HG02943 (cell line): ENCODE measurements around the gene PARM1.

ENCODE experiments used
- ATAC-seq: cut with Tn5 transposase; IDR thresholded peaks from one replicate; pipeline ENCODE4 v1.9.1; 2021; ENCODE audit warnings: mild to moderate bottlenecking, low read depth, moderate library complexity; ENCODE audit not compliant: unreplicated experiment

PARM1 gene

DNA sequence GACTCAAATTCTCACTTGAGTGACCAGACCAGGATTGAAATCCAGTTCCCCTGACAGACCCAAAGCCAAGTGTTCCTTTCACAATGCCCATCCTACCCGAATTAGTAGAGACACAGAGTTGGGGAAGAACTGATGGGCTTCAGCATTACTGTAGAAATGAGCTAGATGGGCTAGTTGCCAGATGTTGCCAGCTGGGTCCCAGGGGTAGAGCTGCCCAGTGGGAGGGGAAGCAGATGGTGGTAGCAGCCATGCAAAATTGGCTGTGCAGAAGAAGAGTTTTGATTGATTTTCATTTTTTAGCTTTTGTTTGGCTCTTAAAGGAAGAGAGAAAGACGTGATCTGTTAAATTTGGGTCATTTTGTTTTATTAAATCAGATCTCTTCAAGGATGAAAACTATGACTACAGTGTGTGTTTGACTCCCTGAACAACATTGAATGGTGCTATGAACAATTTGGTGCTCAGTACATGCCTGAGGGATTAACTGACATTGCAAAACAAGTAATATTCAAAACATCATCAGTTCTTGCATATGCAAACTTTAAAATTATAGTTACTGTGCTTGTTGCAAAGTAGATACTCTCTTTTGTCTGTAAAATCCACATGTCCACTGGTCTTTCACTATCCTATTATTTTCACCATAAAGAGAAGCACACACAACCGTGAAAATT lies 86.0 kb downstream of the PARM1 start:
- no peak for ATAC-seq

DNA sequence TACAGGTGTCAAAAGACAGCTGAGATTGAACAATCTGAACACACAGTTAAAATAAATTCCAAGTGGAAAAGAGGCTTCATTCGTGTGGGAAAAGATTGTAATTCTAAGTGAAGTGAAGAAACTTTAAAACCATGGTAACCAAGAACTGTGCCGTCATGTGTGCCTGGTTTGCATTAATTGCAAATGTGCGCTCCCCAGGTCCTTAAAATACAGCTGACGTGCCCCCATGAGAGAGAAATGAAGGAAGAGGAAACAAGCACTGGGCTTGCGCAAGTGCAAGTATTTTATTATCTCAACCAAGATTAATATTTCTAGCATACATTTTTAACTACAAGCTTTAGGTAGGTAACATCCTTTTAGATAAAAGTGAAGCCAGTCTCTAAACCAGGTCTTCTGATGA lies 92.5 kb downstream of the PARM1 start:
- no peak for ATAC-seq

DNA sequence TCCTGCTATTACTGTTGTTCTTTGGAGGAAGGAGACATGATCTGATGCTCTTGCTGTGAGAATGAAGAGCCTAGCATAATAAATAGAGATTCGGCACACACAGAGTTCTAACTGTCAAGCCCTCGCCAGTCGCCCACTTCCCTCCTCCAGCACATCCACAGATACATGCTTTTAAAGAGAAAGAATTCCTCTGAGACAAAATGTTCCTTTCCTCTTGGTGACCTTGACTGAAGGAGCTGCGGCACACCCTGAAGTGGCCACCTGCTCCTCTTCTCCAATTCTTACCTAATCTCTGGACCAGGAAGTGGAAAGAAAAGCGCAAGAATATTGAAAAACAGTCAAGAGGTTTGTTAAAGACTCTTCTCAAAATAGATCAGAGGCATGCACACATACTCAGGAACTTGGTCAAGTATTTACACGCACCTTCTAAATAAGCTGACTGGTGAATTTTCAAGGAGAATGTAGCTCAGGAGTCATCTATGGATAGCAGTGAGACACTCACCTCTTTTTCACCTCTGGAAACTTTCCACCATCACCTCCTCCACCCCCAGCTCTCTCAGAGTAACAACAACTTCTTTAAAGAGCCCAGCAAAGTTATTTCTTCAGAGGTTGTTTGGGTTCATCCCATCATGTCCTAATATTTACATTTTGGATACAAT lies 95.4 kb downstream of the PARM1 start:
- no peak for ATAC-seq

DNA sequence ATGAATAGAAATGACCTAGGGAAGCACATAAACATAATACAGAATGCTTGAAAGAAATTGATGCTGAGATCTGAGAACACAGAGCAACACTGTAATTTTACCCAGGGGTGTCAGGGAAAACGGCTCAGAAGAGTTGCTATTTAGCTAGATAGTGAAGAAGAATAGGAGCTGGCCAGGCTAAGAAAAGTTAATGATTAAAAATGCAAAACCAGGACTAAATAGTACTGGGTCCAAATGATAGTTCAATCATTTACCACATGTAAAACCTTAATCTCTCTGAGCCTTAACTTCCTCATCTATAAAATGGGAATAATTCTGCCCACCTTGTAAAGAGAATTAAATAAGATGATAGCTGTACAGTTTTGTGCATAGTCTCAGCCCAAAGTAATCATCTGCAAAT lies 97.1 kb downstream of the PARM1 start:
- no peak for ATAC-seq

DNA sequence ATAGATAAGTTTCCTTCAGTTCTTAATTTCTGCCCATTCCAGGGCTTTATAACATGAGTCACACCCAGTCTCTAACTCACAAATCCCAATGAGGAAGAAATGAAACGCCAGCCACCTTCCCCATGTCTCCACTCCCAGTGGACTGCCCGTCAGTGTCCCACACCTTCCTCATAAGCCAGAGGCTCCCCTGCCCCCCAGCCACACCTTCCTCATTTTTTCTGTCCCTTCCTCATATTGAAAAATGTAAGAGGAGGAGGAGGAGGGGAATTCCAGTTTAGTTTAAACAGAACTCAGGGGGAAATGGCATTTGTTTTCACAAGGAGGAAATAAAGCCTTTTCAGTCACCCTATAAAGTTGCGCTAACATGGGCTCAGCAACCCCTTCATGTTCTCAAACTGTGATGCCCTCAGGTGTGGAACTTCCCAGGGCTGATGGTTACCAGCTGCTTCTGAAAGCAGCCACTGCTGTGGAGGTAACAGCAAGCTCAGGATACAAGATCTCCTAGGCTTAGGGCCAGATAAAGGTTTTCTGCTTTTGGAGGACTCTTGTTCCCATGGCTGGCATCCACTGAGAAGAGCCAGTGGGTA lies 97.8 kb downstream of the PARM1 start:
- ATAC-seq = no peak

DNA sequence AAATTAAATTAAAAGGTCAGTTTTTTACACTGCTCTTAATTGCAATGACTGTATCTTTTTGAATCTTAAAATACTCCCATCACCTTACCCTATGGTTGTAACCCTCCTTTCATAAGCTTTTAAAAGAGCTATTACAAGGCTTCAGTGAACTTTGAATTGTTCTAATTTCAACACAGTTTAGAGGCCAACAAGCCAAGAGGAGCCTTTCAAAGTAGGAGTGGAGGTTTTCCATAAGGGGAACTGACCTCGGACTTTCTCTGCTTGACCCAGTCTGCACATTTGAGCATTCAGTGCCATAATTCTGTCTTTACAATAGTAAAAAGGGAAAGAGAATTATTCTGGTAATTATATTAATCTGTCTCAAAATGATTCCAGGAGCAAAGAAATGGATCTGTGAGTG lies 98.9 kb downstream of the PARM1 start:
- ATAC-seq = no peak

DNA sequence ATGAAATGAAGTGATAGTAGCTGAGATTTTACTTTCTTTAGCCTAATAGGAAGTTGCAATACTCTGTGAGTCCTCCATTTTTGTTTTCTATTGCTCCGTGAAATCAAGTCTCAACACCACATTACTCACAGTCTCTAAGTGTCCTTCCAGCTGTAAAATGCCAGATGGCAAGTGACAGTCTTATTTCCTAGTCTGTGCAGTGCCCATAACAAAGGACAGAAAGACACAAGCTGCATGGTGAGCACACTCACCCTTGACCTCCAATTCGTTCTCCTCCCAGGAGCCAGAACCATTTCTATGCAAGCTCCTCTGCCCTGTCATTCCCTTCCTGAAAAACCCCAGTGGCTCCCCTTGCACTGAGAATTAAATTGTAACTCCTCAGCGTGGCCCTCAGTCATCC lies 101.6 kb downstream of the PARM1 start:
- ATAC-seq = no peak

DNA sequence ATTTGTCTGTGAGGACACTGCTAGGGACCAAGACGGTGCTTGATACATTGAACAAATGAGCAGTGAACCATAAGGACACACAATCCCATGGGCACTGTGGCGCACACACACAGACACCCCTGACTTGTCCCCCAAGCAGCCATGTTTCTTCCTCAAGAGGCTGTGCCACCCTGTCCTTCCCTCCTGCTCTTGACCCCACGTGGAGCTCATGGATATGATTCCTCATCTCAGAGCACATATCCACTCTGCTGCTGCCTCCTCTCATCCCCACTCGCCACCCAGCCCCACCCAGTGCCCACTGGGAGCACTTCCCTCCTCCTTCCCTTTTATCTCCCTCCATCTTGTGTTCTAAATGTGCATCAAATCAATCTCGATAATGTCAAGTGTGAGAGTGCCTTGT lies 102.4 kb downstream of the PARM1 start:
- ATAC-seq = no peak

DNA sequence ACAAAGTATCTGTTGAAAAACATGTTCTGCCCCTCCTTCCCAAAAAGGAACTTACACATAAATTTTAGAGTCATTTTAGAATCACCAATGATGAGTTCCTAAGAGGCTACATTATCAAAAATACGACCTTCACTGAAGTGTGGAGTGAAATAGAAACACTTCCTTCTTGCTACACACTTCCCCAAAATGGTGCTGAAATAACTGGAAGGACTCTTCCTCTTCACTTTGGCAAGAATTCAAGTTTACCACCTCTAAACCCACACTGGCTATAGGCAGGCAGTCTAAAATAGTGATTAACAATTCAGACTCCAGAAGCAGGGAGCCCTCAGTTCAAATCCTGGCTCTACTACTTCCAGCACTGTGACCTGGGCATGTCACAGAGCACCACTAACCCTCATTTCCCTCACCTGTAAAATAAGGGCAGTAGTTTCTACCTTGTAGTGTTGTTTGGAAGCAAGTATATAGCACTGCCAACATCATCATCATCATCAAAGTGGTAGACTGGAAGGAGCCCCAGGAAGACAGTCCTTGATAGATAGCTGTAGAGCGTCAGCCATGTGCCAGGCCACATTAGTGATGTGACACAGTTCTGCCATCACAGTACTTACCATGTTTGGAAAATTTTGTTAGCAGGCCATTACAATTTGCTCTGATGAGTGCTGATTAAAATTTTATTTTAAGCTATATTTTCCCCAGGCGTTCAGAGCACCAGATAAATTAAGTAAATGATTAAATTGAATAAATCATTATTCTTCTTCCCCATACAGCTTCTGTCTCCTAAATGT lies 103.3 kb downstream of the PARM1 start:
- ATAC-seq = no peak

DNA sequence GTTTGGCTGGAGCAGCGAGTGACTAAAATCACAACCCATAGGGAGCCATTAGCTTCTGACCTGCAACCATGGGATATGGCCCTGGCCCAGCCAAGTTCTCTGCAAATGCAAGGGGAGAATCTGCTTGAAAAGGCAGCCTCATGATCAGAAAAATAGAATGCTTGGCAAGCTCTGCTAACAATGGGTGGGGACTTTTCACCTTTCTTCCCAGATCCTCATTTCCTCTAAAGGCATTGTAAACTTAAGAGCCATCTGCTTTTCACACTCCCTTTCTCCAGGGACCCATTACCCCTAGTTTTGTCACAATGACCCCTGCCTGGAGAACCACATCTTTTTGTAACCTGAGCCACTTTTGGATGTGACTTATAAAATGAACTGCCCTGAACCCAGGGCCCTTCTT lies 104.3 kb downstream of the PARM1 start:
- no peak for ATAC-seq

DNA sequence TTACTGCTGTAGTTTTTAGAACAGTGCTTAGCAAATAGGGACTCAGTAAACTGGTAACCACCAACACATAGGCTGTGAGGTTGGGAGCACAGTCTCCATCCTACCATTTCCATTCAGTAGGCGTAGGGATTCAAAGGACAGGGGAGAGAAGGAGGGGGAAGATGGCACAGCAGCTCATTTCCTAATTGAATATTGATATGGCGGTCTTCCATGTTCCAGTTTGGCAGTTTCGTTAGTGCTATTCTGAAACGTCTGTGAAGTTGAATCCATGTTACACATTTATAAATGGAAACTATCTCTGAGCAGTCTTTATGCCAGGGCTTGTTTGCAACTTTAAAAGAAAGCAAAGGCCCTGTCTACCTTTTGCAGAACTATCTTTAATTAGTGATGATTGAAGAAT lies 105.5 kb downstream of the PARM1 start:
- no peak for ATAC-seq

DNA sequence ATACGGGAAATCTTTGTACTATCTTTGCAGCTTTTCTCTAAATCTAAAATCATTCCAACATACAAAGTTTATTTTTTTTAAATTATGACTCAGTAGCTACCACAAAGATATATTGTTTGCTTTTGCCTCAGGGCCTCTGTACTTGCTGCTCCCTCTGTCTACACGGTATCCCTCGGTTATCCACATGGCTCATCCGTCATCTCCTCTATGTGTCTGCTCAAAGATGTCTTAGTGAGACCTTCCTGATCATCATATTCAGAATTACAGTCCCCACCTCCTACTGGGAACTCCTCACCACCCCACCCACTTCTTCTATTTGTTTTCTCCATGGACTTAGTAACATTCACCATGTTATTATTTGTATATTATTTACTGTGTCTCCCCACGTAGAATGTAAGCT lies 107.8 kb downstream of the PARM1 start:
- ATAC-seq = no peak

DNA sequence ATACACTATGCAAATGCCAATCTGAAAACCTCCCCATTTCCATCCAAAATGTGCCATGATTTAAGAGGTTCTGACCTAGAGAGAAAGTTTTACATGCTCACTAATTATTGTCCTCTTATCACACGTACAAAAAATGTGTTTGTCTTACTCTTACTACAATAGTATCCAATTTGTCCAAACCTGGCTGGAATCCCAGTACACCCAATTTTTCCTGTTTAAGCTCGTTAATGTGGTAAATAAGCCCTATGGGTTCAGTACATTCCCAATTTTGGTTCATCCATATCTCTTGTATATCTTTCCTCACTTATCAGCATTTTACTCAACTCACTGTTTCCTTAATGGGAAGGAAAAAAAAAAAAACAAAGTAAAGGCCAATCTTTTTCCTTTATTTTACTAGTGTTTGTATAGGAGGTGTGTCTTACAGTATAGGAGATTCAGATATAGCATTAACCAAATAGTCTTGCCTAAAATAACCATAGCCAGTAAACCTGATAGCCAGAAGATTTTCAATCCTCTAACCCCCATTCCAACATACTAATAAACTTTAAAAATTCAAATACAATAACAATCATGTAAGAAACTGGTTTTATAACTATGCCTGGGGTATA lies 109.8 kb downstream of the PARM1 start:
- ATAC-seq = no peak

DNA sequence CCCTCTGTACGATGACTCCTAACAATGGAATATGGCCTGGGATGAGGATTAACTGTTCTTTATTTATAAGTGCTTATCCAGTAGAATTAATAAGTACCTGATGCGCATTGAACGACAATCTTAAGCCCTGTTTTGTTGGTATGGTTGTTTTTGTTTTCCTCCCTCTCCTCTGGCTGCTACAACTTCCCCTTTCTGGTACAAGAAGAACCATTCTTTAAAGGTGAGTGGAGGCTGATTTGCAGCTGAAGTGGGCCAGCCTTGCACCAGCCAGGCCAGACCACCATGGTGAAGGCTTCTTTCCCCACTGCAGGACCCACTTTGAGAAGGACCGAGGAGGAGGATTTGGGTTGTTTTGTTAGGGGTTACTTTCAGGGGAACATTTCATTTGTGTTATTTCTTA lies 113.3 kb downstream of the PARM1 start:
- ATAC-seq = no peak

DNA sequence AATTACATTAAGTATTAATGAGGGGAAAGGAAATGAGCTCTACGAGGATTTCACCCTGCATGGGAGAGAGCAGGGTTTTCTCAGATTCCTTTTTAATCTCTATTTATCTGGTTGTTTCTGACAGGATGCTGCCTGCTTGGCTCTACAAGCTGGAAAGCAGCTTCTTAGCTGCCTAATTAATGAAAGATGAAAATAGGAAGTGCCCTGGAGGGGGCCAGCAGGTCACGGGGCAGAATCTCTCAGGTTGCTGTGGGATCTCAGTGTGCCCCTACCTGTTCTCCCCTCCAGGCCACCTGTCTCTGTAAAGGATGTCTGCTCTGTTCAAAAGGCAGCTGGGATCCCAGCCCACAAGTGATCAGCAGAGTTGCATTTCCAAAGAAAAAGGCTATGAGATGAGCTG lies 113.7 kb downstream of the PARM1 start:
- no peak for ATAC-seq

DNA sequence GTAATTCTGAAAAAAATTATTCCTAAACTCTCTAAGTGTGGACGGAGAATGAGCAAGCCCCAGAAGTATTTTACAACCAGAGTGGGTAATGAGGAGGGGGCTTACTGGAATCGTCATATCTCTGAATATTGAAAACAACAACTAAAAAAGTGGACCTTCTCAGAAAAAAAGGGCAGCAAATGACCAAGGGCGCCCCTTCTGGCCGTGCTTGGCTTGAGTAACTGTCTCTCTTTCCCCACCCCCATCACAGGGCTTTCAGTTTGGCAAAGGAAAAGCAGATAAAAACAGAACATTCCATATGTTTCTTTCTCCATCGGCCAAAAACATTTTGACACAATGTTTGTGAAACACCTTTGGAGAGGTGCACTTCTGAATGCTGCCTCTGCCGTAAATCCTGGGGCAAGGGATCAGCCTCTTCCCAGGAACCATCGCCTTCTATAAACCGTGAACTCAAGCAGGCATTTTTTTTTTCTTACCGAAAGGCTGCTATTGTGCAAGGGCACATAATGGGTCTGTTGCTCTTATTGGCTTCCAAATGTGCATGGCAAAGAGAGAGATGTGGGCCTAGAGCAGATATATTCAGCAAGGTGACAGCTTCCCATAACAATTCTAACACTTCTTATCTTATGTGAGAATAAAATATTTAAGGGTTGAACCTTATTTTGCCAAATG lies 115.4 kb downstream of the PARM1 start:
- ATAC-seq = no peak

DNA sequence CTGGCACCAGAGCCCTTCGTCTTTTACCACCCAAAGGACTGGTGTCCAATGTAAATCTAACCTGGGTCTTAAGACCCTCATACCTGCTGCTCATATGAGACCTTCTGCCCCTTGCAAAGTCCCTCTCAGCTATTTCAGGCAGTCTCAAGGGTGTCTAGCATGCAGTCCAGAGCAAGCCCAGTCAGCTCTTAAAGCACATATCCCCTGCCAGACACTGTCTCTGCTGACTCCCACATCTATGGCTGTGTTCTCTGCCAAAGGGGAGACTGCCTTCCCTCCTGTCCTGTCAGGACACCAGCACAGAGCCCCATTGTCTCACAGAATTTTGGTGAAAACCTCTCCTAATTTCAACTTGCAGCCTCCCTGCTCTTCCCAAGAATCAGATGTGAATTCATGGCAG lies 118.5 kb downstream of the PARM1 start:
- ATAC-seq = no peak

DNA sequence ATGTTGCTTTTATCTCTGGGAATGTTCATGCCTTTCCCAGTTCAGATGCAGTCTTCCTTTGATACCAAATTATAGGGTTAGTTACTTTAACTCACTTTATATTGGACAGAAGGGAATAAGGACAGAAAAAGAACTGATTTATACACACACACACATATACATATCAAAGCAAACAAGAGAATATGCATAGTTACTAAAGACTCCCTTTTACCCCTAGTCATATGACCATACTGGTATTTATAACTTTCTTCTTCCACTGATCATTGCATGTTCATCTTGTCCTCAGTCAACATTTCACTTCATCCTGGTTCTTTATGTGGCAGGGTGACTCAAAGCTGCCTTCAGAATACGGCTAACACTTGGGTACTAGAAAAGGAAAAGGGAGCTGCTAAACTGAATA lies 120.4 kb downstream of the PARM1 start:
- ATAC-seq = no peak

DNA sequence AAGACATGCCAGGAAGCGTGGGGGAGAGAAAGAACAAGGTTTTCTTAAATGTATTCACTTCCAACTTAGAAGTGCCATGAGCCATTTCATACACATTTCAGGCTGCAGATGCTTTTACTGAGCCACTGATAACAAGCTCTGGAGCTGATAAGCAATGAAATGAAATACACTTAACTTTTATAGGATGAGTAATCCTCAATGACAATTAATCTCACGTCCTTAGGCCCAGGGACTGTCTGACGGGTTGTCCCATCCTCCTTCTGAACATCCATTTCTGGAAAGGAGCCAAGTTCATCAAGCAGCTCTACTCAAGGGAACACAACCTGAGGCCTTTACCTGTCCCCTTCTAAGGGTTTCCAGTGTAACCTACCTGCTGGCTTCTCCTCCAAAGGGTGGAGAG lies 121.2 kb downstream of the PARM1 start:
- no peak for ATAC-seq

DNA sequence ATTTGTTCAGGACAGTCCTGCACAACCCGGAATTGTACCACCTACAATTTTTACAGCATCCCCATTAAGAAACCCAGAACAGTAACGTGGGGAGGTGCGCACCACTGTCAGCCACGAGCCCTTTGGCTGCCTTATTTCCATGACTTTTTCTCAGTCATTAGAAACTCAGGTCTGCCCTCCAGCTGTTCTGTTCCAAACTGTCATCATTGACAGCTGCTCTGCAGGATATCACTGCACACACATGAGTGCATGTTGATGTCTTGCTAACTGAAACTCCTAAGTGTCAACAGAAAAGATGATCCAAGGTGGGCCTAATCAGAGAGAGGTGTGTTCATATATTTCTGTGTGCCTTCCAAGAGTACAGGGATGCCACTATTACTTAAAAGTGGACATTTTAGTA lies 123.4 kb downstream of the PARM1 start:
- ATAC-seq = no peak

DNA sequence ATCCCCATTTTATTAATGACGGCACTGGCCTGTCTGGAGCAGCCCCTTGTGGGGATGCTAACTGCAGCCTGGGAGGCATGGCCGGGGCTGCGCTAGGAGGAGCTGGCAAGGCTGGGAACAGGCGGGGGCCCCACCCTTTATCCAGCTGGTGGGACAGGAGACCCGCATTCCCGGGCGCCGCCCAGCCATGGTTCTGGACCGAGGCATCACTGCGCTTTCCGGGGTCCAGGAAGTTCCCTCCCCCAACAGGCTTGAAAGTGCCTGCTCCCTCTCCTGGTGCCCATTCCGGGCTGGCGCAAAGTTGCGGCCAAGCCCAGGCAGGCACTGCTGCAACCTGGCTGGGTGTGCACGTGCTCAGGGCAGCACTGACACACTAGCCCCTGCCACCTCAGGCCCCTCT lies 124.5 kb downstream of the PARM1 start:
- ATAC-seq = no peak
